Spleen (tissue), 7 donors: ENCODE results near the gene PDE6G.

ENCODE experiments used
- POLR2A ChIP-seq, 3 donors: fragments of 450-650 bp; IDR thresholded peaks; one replicate each; pipeline ENCODE4 v1.5.1; 2017; ENCODE audit warnings: antibody characterized with exemption in 3 of 3, mild to moderate bottlenecking in 1 of 3
- POLR2AphosphoS5 ChIP-seq, 3 donors: sonication (generic); formaldehyde crosslinking; IDR thresholded peaks; one replicate each; pipeline ENCODE4 v1.5.1; 2017; ENCODE audit warnings: antibody characterized with exemption in 3 of 3
- TF ChIP-seq, protein P1 (sequence below), 11 experiments: fragments of 200-600 bp in 7 of 11; fragments of 450-650 bp in 4 of 11; sonication (generic) in 4 of 11; IDR thresholded peaks in 8 of 11; conservative IDR thresholded peaks in 3 of 11; 1 replicate in 7 of 11; 2 replicates in 4 of 11; pipeline versions ENCODE4 v1.4.0 to v1.8.0; 2016 to 2021; ENCODE audit warnings: antibody characterized with exemption in 11 of 11, inconsistent platforms in 4 of 11, mild to moderate bottlenecking in 1 of 11
- donor health status: DM: no; HTN: no; CAD: no; lungs with moderate emphysema.
- donor health status: DM: no; HTN: no; CAD: no.
- donor health status: DM: no; HTN: no; CAD: no.

DNA sequence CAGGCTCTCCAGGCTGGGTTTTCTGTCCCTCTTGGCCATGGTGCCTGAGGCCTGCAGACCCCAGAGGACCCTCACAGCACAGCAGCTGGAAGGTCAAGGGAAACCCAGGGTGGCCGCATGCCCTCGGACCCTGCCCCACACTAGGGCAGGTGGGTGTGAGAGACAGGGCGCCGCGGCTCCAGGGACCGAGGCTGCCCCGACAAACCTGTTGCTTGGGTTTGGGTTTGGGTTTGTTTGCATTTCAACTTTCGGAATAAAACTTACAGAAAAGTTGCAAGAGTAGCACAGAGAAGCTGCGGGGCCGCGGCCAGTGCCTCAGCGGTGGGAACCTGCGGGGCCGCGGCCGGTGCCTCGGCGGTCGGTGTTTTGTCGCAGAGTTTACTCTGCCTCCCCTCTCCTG, 35.3 kb upstream of the PDE6G start:
- TF ChIP-seq, protein P1, sequence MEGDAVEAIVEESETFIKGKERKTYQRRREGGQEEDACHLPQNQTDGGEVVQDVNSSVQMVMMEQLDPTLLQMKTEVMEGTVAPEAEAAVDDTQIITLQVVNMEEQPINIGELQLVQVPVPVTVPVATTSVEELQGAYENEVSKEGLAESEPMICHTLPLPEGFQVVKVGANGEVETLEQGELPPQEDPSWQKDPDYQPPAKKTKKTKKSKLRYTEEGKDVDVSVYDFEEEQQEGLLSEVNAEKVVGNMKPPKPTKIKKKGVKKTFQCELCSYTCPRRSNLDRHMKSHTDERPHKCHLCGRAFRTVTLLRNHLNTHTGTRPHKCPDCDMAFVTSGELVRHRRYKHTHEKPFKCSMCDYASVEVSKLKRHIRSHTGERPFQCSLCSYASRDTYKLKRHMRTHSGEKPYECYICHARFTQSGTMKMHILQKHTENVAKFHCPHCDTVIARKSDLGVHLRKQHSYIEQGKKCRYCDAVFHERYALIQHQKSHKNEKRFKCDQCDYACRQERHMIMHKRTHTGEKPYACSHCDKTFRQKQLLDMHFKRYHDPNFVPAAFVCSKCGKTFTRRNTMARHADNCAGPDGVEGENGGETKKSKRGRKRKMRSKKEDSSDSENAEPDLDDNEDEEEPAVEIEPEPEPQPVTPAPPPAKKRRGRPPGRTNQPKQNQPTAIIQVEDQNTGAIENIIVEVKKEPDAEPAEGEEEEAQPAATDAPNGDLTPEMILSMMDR (IDR thresholded peaks at IDR 0.05 in 8 of 11, conservative IDR thresholded peaks at IDR 0.05 in 3 of 11): no peak
- no peak for TF ChIP-seq POLR2A (IDR thresholded peaks at IDR 0.05)
- no peak for TF ChIP-seq POLR2AphosphoS5 (IDR thresholded peaks at IDR 0.05)
